GM10248 (cell line): Measurements from ENCODE around the gene TRAF2.
A peak's percentile ranks its signal among the peaks of the same experiment; 100 is the strongest.

Source experiments
- CTCF ChIA-PET: fragments of 300-600 bp; sonication (Branson Sonifier 250); formaldehyde crosslinking; extraction: SDS; loops from one replicate; lab custom pipeline; 2021; ENCODE audit warnings: antibody characterized with exemption; lab: Yijun Ruan, JAX
- POLR2A ChIA-PET: fragments of 350-650 bp; sonication (Branson Sonifier 250); formaldehyde crosslinking; extraction: SDS; loops from one replicate; lab custom pipeline; 2020; ENCODE audit warnings: antibody characterized with exemption; lab: Yijun Ruan, JAX
- DNase-seq: peaks from one replicate; pipeline ENCODE4 v3.0.0; 2012; ENCODE audit errors: extremely low spot score
- CTCF ChIP-seq: IDR thresholded peaks from 2 replicates; pipeline ENCODE4 v1.5.1; 2012; ENCODE audit warnings: mild to moderate bottlenecking, low read depth; ENCODE audit errors: extremely low read depth, missing control alignments, control extremely low read depth

The TRAF2 gene

GRCh38 chr9:136886610-136887597 is 588 bp downstream of the TRAF2 start:
- POLR2A ChIA-PET: interaction anchor here (0.7 to 1.7 kb wide), 5 partner anchors 11 to 45 kb away, joined by 3 to 8 read pairs (median 4); partner anchors contain the start of genes AJM1 and EDF1
- peak; percentile 79 for DNase-seq
- CTCF ChIA-PET: interaction anchor here (1.1 to 2.0 kb wide), 4 partner anchors 11 to 57 kb away, joined by 3 to 8 read pairs (median 4); partner anchors contain the start of genes AJM1 and FBXW5

GRCh38 chr9:136888454-136888853 is 2.1 kb downstream of the TRAF2 start:
- DNase-seq: no peak
- no peak for TF ChIP-seq CTCF
- ChIA-PET POLR2A (interaction anchor here (0.7 kb wide), 1 partner anchor 366 kb away, joined by 3 read pairs; no protein-coding TSS in a partner anchor), CTCF (interaction anchor here (1.1 to 1.8 kb wide), 2 partner anchors 10 to 46 kb away, joined by 3 to 10 read pairs; no protein-coding TSS in a partner anchor)

More at GRCh38 chr9:136886610-136887597, 588 bp downstream of the TRAF2 start:
- TF ChIP-seq CTCF: no peak

GRCh38 chr9:136889858-136890257 is 3.5 kb downstream of the TRAF2 start:
- no peak for DNase-seq
- no peak for TF ChIP-seq CTCF
- CTCF ChIA-PET: interaction anchor here (1.1 to 1.8 kb wide), 3 partner anchors 9 to 347 kb away, joined by 3 to 10 read pairs (median 4); no protein-coding TSS in a partner anchor
- POLR2A ChIA-PET: no interaction called here

- no peak for DNase-seq
- ChIA-PET POLR2A (no interaction called here), CTCF (interaction anchor here (1.0 to 1.7 kb wide), 3 partner anchors 11 to 346 kb away, joined by 3 to 4 read pairs (median 3); partner anchors contain the start of gene AJM1)
- TF ChIP-seq CTCF: no peak
These were observed 4.3 kb downstream of the TRAF2 start for GRCh38 chr9:136890661-136891060.

GRCh38 chr9:136896027-136896426 is 9.7 kb downstream of the TRAF2 start:
- CTCF ChIA-PET: interaction anchor here (0.7 kb wide), 1 partner anchor 17 kb away, joined by 3 read pairs; no protein-coding TSS in a partner anchor
- TF ChIP-seq CTCF: no peak

GRCh38 chr9:136898483-136899100 is 12.3 kb downstream of the TRAF2 start:
- no peak for DNase-seq
- CTCF ChIA-PET: interaction anchor here (1.0 to 3.0 kb wide), 8 partner anchors 9 to 137 kb away, joined by 3 to 10 read pairs (median 4); partner anchors contain the start of gene AJM1
- POLR2A ChIA-PET: interaction anchor here (1.4 kb wide), 1 partner anchor 12 kb away, joined by 3 read pairs; the partner anchor contains the start of gene TRAF2
- TF ChIP-seq CTCF: no peak

More at GRCh38 chr9:136896027-136896426, 9.7 kb downstream of the TRAF2 start:
- no peak for DNase-seq
- POLR2A ChIA-PET: no interaction called here
